GM21737 (cell line): ENCODE measurements around the gene CCSER1.
A peak's percentile ranks its signal among the peaks of the same experiment; 100 is the strongest.
"Not testable (repeated sequence)": the region's sequence is repeated elsewhere in the genome, so short reads cannot be mapped to it uniquely, and the experiment has no call there.

ENCODE experiments used
- ATAC-seq: cut with Tn5 transposase; IDR thresholded peaks from one replicate; pipeline ENCODE4 v1.9.1; 2021; ENCODE audit warnings: mild to moderate bottlenecking, moderate library complexity; ENCODE audit not compliant: unreplicated experiment

Gene CCSER1

DNA sequence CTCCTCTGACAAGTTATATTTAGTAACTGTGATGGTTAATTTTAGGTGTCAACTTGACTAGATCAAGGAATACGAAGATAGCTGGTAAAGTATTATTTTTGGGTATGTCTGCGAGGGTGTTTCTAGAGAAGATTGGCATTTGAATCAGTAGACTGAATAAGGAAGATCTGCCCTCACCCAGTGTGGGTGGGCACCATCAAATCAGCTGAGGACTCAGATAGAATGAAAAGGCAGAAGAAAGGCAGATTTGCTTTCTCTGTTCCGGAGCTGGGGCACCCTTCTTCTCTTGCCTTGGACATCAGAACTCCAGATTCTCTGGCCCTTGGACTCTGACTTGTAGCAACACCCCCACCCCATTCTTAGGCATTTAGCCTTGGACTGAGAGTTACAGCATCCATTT is 981.6 kb downstream of the CCSER1 start:
- ATAC-seq = no peak

GRCh38 chr4:91111556-91111955 is 984.4 kb downstream of the CCSER1 start:
- no peak for ATAC-seq

GRCh38 chr4:91113130-91113706 is 986.0 kb downstream of the CCSER1 start:
- ATAC-seq = no peak

DNA sequence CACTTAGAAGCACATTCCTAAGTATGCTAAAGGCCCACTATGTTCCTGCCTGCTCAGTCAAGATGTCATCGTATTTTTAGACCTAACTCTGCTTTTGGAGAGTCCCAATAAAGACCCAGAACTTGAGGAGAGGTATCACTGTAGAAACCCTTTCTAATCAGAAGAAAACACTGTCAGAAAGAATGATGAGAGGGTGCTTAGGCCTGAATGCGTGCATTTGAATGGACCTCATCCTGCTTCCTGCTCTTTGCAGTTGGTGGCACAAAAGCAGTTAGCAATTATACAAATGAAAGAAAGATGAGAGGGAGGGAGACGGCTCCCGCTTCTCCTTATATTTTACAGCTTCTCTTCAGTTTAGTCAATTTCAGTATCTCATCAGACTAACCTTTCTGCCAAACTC is 987.2 kb downstream of the CCSER1 start:
- ATAC-seq = no peak

GRCh38 chr4:91116861-91117260 is 989.7 kb downstream of the CCSER1 start:
- no peak for ATAC-seq

- peak; percentile 69 for ATAC-seq
Measured at GRCh38 chr4:91118597-91118996, 991.4 kb downstream of the CCSER1 start.

DNA sequence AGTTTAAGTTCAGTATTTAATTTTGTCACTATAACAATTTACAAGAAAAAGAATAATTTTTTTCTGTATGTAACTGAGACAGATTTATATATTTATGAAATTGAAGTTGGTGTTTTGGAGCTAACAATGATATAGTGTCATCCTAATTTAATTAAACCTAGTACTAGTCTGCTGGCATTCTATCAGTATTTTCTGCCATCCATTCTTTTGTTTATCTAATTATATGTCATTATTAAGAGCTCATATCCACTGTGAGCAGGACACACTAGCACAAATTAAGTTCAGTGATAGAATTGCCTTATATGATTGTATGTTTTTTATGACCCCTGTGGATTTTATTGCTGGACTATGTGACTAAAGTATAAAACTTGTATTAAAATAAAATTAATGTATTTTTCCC is 996.5 kb downstream of the CCSER1 start:
- no peak for ATAC-seq

DNA sequence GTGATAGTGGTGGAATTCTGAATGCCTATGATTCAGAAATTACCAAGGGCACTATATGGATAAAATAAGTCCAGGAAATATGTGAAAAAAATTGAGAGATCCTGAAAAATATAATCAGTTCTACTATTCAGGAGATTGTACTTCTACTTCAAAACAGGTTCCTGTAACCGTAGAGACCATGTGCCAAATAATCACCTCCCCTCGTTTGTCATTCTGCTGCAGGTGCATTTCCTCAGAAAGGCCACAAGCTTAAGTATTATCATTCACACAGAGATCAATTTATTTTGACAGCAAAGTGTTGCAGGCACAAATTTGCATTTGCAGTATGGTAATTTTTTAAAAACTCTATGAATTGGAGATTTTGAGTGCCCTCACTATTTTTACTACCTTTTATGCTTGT is 1000.0 kb downstream of the CCSER1 start:
- ATAC-seq = no peak

- ATAC-seq = no peak
Measured at GRCh38 chr4:91127831-91128230, 1000.6 kb downstream of the CCSER1 start.

GRCh38 chr4:91128519-91128918 is 1001.3 kb downstream of the CCSER1 start:
- ATAC-seq = no peak

- no peak for ATAC-seq
Measured at GRCh38 chr4:91147067-91147466, 1019.9 kb downstream of the CCSER1 start.

- not testable (repeated sequence) for ATAC-seq
Measured at GRCh38 chr4:91154041-91154440, 1026.8 kb downstream of the CCSER1 start.

DNA sequence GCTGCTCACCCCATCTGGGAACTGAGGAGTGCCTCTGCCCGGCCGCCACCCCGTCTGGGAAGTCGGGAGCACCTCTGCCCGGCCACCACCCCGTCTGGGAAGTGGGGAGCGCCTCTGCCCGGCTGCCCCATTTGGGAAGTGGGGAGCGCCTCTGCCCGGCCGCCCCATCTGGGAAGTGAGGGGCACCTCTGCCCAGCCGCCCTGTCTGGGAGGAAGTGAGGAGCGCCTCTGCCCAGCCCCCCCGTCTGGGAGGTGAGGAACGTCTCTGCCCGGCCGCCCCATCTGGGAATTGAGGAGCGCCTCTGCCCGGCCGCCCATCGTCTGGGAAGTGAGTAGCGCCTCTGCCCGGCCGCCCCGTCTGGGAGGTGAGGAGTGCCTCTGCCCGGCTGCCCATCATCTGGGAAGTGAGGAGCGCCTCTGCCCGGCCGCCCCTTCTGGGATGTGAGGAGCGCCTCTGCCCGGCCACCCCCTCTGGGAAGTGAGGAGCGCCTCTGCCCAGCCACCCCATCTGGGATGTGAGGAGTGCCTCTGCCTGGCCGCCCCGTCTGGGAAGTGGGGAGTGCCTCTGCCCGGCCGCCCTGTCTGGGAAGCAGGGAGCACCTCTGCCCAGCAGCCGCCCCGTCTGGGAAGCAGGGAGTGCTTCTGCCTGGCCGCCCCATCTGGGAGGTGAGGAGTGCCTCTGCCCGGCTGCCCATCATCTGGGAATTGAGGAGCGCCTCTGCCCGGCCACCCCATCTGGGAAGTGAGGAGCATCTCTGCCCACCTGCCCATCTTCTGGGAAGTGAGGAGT is 1040.9 kb downstream of the CCSER1 start:
- not testable (repeated sequence) for ATAC-seq

DNA sequence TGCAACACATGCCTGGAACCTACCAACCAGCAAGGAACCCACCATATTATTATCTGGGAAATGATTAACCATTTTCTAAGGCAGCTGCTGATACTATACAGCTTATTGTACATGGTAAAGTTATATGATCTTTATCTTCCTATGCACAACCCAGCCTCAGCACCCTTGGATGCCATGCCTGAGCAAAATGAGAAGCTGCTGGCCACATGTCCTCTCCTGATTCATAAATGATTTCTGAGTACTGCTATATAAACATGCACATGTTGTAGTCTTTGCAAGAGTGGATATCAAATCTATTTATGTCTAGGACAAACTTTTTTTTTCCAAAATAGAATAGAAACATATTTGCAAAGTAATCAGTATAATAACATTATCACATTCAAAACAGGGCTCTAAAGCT is 1043.6 kb downstream of the CCSER1 start:
- ATAC-seq = no peak

GRCh38 chr4:91171217-91171616 is 1044.0 kb downstream of the CCSER1 start:
- ATAC-seq = no peak

GRCh38 chr4:91185061-91185460 is 1057.9 kb downstream of the CCSER1 start:
- ATAC-seq = not testable (repeated sequence)

DNA sequence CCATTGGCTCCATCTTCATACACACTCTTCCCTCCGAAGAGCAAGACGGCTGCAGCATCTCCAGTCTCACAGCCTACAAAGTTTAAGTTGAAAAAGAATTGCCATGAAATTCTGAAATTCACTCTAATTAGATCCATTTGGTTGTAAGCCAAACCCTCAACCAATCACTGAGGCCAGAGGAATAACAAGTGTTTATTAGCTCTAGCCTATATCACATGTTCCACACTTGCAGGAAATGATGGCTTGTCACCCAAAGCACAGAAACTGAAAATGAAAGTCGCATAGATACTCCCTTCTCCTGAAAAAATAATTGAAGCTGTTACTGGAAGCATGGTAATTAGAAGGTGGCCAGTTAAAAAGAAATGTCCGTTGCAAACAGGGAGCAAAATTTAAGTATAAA is 1071.8 kb downstream of the CCSER1 start:
- ATAC-seq = no peak

- no peak for ATAC-seq
Measured at GRCh38 chr4:91207535-91207934, 1080.3 kb downstream of the CCSER1 start.

GRCh38 chr4:91212211-91212610 is 1085.0 kb downstream of the CCSER1 start:
- no peak for ATAC-seq

- ATAC-seq = not testable (repeated sequence)
Measured at GRCh38 chr4:91217831-91218403, 1090.7 kb downstream of the CCSER1 start.

DNA sequence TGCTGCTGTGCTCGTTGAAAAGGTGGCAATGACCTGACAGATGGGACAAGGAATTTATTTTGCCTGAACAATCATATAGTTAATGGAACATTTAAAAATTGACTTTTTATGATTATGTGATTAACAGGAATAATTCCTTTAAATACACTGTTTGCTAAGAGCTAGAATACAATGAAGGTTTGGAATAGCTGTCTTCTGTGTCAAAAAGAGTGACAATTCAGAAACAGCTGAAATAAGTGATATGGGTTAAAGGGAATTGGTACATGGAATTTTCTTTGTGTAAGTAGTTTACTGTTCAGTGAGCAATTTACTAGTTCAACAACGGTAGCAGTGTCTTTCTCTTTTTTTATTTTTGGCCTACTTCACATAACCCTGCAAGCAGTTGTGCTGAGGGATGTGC is 1093.1 kb downstream of the CCSER1 start:
- ATAC-seq = no peak

GRCh38 chr4:91222014-91222413 is 1094.8 kb downstream of the CCSER1 start:
- no peak for ATAC-seq
